Colonic mucosa (tissue), 4 donors: ENCODE measurements around the gene MACROD2. TPM values are rescaled to one million over a fixed set of nuclear protein-coding genes. Genes with fewer than 3 reads are reported as not detected.

Experiments used
- DNase-seq: peaks from one replicate; pipeline ENCODE4 v3.0.0-alpha.2; 2020
- H3K27ac ChIP-seq: fragments of 200-600 bp; one replicate; pipeline ENCODE4 v1.8.0; 2021
- H3K27me3 ChIP-seq: fragments of 200-600 bp; one replicate; pipeline ENCODE4 v1.8.0; 2021
- H3K36me3 ChIP-seq: fragments of 200-600 bp; one replicate; pipeline ENCODE4 v1.8.0; 2021
- H3K4me1 ChIP-seq: fragments of 200-600 bp; one replicate; pipeline ENCODE4 v1.8.0; 2021; ENCODE audit warnings: mild to moderate bottlenecking
- H3K4me3 ChIP-seq: fragments of 200-600 bp; one replicate; pipeline ENCODE4 v1.8.0; 2021
- H3K9ac ChIP-seq, 2 donors: one replicate each; pipeline ENCODE4 v1.7.0; 2013; ENCODE audit warnings: control low read depth in 2 of 2, low read depth in 2 of 2, low read length in 2 of 2
- H3K9me3 ChIP-seq: fragments of 200-600 bp; one replicate; pipeline ENCODE4 v1.8.0; 2021
- CTCF ChIP-seq: fragments of 200-600 bp; IDR thresholded peaks from one replicate; pipeline ENCODE4 v1.8.0; 2022; ENCODE audit warnings: antibody characterized with exemption, mild to moderate bottlenecking
- intact Hi-C: fragments of 100-400 bp; cut with DNase I; formaldehyde crosslinking; loops from one replicate; pipeline ENCODE4 v1.14.1; 2022
- total RNA-seq, 2 donors: library from RNA; stranded (reverse); fragmentation: NEBNext Ultra II Directional in 1 of 2; extraction: Animal tissue kit (Norgen Biotek cat#: 25700) in 1 of 2; gene quantifications; one replicate each; pipeline ENCODE4 v1.2.1, GENCODE V29; 2021
- donor health status: healthy.
- donor health status: DM: no; HTN: no; CAD: no.
- donor health status: DM: no; HTN: no; CAD: no.

The MACROD2 gene
- total RNA-seq, 2 donors from 2014 or later: 3.2 to 3.3 TPM

- Histone ChIP-seq H3K4me3 (no peak overlapping the region), H3K9me3 (no peaks in the 10 kb centered on the region), H3K36me3 (no peaks in the 10 kb centered on the region), H3K27me3 (no peaks in the 10 kb centered on the region), H3K27ac (no peak overlapping the region), H3K9ac (no peak overlapping the region), H3K4me1 (no peaks in the 10 kb centered on the region)
- no peak for TF ChIP-seq CTCF
- no peak for DNase-seq
- intact Hi-C loops: no loop called here
These were observed 1900.3 kb downstream of the MACROD2 start for GRCh38 chr20:15895560-15896084.

- Histone ChIP-seq H3K27me3 (no peaks in the 10 kb centered on the region), H3K27ac (no peak overlapping the region), H3K4me1 (no peaks in the 10 kb centered on the region), H3K9me3 (no peaks in the 10 kb centered on the region), H3K4me3 (no peak overlapping the region), H3K36me3 (no peaks in the 10 kb centered on the region), H3K9ac (no peak overlapping the region)
- no peak for DNase-seq
- TF ChIP-seq CTCF: no peak
- intact Hi-C loops: no loop called here
These were observed 1904.7 kb downstream of the MACROD2 start for GRCh38 chr20:15899967-15900366.

- Histone ChIP-seq H3K4me1 (no peaks in the 10 kb centered on the region), H3K9me3 (no peaks in the 10 kb centered on the region), H3K36me3 (no peaks in the 10 kb centered on the region), H3K4me3 (no peak overlapping the region), H3K27me3 (no peaks in the 10 kb centered on the region), H3K27ac (no peak overlapping the region), H3K9ac (no peak overlapping the region)
- DNase-seq: no peak
- intact Hi-C loops: no loop called here
- no peak for TF ChIP-seq CTCF
These were observed 1905.1 kb downstream of the MACROD2 start for GRCh38 chr20:15900443-15900842.

- no peaks in the 10 kb centered on the region for H3K4me1 ChIP-seq
- intact Hi-C loops: no loop called here
- DNase-seq: no peak
- H3K27me3 ChIP-seq: no peaks in the 10 kb centered on the region
- H3K27ac ChIP-seq: no peak overlapping the region
- no peak overlapping the region for H3K4me3 ChIP-seq
- no peaks in the 10 kb centered on the region for H3K9me3 ChIP-seq
- H3K36me3 ChIP-seq: no peaks in the 10 kb centered on the region
- no peak for TF ChIP-seq CTCF
- H3K9ac ChIP-seq: no peak overlapping the region
These were observed 1907.2 kb downstream of the MACROD2 start for GRCh38 chr20:15902493-15902892.

- Histone ChIP-seq H3K36me3 (no peaks in the 10 kb centered on the region), H3K27me3 (no peaks in the 10 kb centered on the region), H3K9ac (no peak overlapping the region), H3K9me3 (no peaks in the 10 kb centered on the region), H3K4me1 (no peaks in the 10 kb centered on the region), H3K4me3 (no peak overlapping the region), H3K27ac (no peak overlapping the region)
- no peak for TF ChIP-seq CTCF
- intact Hi-C loops: no loop called here
- no peak for DNase-seq
These were observed 1910.3 kb downstream of the MACROD2 start for GRCh38 chr20:15905661-15906060.
